HG03460 (cell line): ENCODE results near the gene RAB19.
"Not testable (repeated sequence)": the region's sequence is repeated elsewhere in the genome, so short reads cannot be mapped to it uniquely, and the experiment has no call there.

ENCODE experiments used
- ATAC-seq: cut with Tn5 transposase; IDR thresholded peaks from one replicate; pipeline ENCODE4 v1.9.1; 2021; ENCODE audit not compliant: unreplicated experiment

RAB19 gene

GRCh38 chr7:140400381-140400780, 3.5 kb upstream of the RAB19 start:
- no peak for ATAC-seq

- ATAC-seq, result no peak
Observed at GRCh38 chr7:140402178-140402835, 1.6 kb upstream of the RAB19 start.

- ATAC-seq, result no peak
Observed at GRCh38 chr7:140404565-140405065, 757 bp downstream of the RAB19 start.

GRCh38 chr7:140415361-140415760, 11.5 kb downstream of the RAB19 start:
- ATAC-seq, result no peak

GRCh38 chr7:140415816-140416215, 12.0 kb downstream of the RAB19 start:
- not testable (repeated sequence) for ATAC-seq

- ATAC-seq, result no peak
Observed at GRCh38 chr7:140416560-140416959, 12.7 kb downstream of the RAB19 start.

- no peak for ATAC-seq
Observed at GRCh38 chr7:140417456-140418155, 13.7 kb downstream of the RAB19 start.

- ATAC-seq, result not testable (repeated sequence)
Observed at GRCh38 chr7:140418156-140418472, 14.3 kb downstream of the RAB19 start.

GRCh38 chr7:140418653-140419052, 14.8 kb downstream of the RAB19 start:
- ATAC-seq, result no peak

GRCh38 chr7:140421521-140421920, 17.7 kb downstream of the RAB19 start:
- ATAC-seq, result no peak

GRCh38 chr7:140423501-140423900, 19.6 kb downstream of the RAB19 start:
- no peak for ATAC-seq

- ATAC-seq, result no peak
Observed at GRCh38 chr7:140425718-140426117, 21.9 kb downstream of the RAB19 start.

GRCh38 chr7:140426130-140426529, 22.3 kb downstream of the RAB19 start:
- no peak for ATAC-seq

- no peak for ATAC-seq
Observed at GRCh38 chr7:140433396-140433795, 29.5 kb downstream of the RAB19 start.

- ATAC-seq, result no peak
Observed at GRCh38 chr7:140435252-140435895, 31.5 kb downstream of the RAB19 start.

GRCh38 chr7:140439359-140439758, 35.5 kb downstream of the RAB19 start:
- no peak for ATAC-seq

- ATAC-seq, result no peak
Observed at GRCh38 chr7:140440593-140440992, 36.7 kb downstream of the RAB19 start.

- no peak for ATAC-seq
Observed at GRCh38 chr7:140441519-140441918, 37.7 kb downstream of the RAB19 start.

- no peak for ATAC-seq
Observed at GRCh38 chr7:140446467-140446866, 42.6 kb downstream of the RAB19 start.

GRCh38 chr7:140447841-140448240, 44.0 kb downstream of the RAB19 start:
- ATAC-seq, result no peak

GRCh38 chr7:140448781-140449480, 45.1 kb downstream of the RAB19 start:
- no peak for ATAC-seq

- no peak for ATAC-seq
Observed at GRCh38 chr7:140451716-140452115, 47.9 kb downstream of the RAB19 start.
